K562 (cell line): Measurements from ENCODE around the gene SCN1B. TPM values are rescaled to one million over a fixed set of nuclear protein-coding genes. Genes with fewer than 3 reads are reported as not detected.

Experiments
- MTF1 ChIP-seq: fragments of 250-450 bp; sonication (Bioruptor Pico); IDR thresholded peaks from 2 replicates; pipeline ENCODE4 v1.9.0; 2021; ENCODE audit warnings: moderate library complexity, mild to moderate bottlenecking, inconsistent platforms, borderline replicate concordance
- RFX5 ChIP-seq: IDR thresholded peaks from 2 replicates; pipeline ENCODE4 v1.6.1; 2011; ENCODE audit warnings: low read depth, mild to moderate bottlenecking, improper control_type of control experiment, low read length
- ZNF444 ChIP-seq: fragments of 250-450 bp; sonication (Bioruptor Pico); IDR thresholded peaks from 2 replicates; pipeline ENCODE4 v1.4.0; 2020; ENCODE audit warnings: mild to moderate bottlenecking, moderate library complexity
- polyA plus RNA-seq, 8 experiments: library from polyadenylated mRNA; depleted of rRNA in 4 of 8; stranded (reverse) in 5 of 8; unstranded in 3 of 8; fragments of >200 nt; fragmentation: Nextera tagmentation in 2 of 8; fragmentation: Illumina TruSeq in 1 of 8; extraction: Ambion mirVana in 2 of 8; extraction: Trizol in 1 of 8; gene quantifications; 2 replicates each; pipeline versions ENCODE4 v1.2.1 to v1.2.3, GENCODE V29; 2011 to 2014; ENCODE audit warnings: inconsistent platforms in 1 of 8, missing spikeins in 1 of 8
- total RNA-seq, 7 experiments: library from RNA; depleted of rRNA in 6 of 7; stranded (reverse); fragments of >200 nt in 6 of 7; fragmentation: Illumina TruSeq in 2 of 7; extraction: Trizol in 2 of 7; gene quantifications; 2 replicates each; pipeline versions ENCODE4 v1.2.1 to v1.2.3, GENCODE V29; 2011 to 2021; ENCODE audit warnings: low replicate concordance in 1 of 7
- TF ChIP-seq, protein P1 (sequence below): fragments of 450-650 bp; IDR thresholded peaks from 2 replicates; pipeline ENCODE4 v1.6.1; 2016; ENCODE audit warnings: low read depth
- TF ChIP-seq, protein P2 (sequence below): IDR thresholded peaks from 3 replicates; pipeline ENCODE4 v1.6.1; 2011; ENCODE audit warnings: borderline replicate concordance, mild to moderate bottlenecking, moderate library complexity; ENCODE audit not compliant: insufficient read length; ENCODE audit errors: extremely low read depth
- TF ChIP-seq, protein P3 (sequence below), 2 experiments: fragments of 450-650 bp; formaldehyde crosslinking in 1 of 2; IDR thresholded peaks; 2 replicates each; pipeline versions ENCODE4 v1.4.0 to v1.6.1; 2014 to 2020; ENCODE audit warnings: mild to moderate bottlenecking in 2 of 2, borderline replicate concordance in 1 of 2, low read depth in 1 of 2

SCN1B gene
- total and polyA plus RNA-seq, 9 of the 15 experiments (the other 6 are each of a cell fraction or from before 2014, with no cell fraction given): 0.03 to 2.5 (median 0.91) TPM

- TF ChIP-seq, protein P1, sequence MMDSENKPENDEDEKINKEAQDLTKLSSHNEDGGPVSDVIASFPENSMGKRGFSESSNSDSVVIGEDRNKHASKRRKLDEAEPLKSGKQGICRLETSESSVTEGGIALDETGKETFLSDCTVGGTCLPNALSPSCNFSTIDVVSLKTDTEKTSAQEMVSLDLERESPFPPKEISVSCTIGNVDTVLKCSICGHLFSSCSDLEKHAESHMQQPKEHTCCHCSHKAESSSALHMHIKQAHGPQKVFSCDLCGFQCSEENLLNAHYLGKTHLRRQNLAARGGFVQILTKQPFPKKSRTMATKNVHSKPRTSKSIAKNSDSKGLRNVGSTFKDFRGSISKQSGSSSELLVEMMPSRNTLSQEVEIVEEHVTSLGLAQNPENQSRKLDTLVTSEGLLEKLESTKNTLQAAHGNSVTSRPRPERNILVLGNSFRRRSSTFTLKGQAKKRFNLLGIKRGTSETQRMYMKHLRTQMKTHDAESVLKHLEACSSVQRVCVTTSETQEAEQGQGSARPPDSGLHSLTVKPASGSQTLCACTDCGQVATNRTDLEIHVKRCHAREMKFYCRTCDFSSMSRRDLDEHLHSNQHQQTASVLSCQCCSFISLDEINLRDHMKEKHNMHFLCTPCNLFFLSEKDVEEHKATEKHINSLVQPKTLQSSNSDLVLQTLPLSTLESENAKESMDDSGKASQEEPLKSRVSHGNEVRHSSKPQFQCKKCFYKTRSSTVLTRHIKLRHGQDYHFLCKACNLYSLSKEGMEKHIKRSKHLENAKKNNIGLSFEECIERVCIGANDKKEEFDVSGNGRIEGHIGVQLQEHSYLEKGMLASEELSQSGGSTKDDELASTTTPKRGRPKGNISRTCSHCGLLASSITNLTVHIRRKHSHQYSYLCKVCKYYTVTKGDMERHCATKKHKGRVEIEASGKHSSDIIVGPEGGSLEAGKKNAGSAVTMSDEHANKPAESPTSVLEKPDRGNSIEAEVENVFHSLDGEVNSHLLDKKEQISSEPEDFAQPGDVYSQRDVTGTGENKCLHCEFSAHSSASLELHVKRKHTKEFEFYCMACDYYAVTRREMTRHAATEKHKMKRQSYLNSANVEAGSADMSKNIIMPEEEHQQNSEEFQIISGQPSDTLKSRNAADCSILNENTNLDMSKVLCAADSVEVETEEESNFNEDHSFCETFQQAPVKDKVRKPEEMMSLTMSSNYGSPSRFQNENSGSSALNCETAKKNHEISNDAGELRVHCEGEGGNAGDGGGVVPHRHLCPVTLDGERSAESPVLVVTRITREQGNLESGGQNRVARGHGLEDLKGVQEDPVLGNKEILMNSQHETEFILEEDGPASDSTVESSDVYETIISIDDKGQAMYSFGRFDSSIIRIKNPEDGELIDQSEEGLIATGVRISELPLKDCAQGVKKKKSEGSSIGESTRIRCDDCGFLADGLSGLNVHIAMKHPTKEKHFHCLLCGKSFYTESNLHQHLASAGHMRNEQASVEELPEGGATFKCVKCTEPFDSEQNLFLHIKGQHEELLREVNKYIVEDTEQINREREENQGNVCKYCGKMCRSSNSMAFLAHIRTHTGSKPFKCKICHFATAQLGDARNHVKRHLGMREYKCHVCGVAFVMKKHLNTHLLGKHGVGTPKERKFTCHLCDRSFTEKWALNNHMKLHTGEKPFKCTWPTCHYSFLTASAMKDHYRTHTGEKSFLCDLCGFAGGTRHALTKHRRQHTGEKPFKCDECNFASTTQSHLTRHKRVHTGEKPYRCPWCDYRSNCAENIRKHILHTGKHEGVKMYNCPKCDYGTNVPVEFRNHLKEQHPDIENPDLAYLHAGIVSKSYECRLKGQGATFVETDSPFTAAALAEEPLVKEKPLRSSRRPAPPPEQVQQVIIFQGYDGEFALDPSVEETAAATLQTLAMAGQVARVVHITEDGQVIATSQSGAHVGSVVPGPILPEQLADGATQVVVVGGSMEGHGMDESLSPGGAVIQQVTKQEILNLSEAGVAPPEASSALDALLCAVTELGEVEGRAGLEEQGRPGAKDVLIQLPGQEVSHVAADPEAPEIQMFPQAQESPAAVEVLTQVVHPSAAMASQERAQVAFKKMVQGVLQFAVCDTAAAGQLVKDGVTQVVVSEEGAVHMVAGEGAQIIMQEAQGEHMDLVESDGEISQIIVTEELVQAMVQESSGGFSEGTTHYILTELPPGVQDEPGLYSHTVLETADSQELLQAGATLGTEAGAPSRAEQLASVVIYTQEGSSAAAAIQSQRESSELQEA: no peak
- TF ChIP-seq RFX5: no peak
- no peak for TF ChIP-seq MTF1 (CRISPR knock-in tag)
- no peak for TF ChIP-seq ZNF444 (CRISPR knock-in tag)
- TF ChIP-seq, protein P2, sequence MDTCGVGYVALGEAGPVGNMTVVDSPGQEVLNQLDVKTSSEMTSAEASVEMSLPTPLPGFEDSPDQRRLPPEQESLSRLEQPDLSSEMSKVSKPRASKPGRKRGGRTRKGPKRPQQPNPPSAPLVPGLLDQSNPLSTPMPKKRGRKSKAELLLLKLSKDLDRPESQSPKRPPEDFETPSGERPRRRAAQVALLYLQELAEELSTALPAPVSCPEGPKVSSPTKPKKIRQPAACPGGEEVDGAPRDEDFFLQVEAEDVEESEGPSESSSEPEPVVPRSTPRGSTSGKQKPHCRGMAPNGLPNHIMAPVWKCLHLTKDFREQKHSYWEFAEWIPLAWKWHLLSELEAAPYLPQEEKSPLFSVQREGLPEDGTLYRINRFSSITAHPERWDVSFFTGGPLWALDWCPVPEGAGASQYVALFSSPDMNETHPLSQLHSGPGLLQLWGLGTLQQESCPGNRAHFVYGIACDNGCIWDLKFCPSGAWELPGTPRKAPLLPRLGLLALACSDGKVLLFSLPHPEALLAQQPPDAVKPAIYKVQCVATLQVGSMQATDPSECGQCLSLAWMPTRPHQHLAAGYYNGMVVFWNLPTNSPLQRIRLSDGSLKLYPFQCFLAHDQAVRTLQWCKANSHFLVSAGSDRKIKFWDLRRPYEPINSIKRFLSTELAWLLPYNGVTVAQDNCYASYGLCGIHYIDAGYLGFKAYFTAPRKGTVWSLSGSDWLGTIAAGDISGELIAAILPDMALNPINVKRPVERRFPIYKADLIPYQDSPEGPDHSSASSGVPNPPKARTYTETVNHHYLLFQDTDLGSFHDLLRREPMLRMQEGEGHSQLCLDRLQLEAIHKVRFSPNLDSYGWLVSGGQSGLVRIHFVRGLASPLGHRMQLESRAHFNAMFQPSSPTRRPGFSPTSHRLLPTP: no peak
- TF ChIP-seq, protein P3, sequence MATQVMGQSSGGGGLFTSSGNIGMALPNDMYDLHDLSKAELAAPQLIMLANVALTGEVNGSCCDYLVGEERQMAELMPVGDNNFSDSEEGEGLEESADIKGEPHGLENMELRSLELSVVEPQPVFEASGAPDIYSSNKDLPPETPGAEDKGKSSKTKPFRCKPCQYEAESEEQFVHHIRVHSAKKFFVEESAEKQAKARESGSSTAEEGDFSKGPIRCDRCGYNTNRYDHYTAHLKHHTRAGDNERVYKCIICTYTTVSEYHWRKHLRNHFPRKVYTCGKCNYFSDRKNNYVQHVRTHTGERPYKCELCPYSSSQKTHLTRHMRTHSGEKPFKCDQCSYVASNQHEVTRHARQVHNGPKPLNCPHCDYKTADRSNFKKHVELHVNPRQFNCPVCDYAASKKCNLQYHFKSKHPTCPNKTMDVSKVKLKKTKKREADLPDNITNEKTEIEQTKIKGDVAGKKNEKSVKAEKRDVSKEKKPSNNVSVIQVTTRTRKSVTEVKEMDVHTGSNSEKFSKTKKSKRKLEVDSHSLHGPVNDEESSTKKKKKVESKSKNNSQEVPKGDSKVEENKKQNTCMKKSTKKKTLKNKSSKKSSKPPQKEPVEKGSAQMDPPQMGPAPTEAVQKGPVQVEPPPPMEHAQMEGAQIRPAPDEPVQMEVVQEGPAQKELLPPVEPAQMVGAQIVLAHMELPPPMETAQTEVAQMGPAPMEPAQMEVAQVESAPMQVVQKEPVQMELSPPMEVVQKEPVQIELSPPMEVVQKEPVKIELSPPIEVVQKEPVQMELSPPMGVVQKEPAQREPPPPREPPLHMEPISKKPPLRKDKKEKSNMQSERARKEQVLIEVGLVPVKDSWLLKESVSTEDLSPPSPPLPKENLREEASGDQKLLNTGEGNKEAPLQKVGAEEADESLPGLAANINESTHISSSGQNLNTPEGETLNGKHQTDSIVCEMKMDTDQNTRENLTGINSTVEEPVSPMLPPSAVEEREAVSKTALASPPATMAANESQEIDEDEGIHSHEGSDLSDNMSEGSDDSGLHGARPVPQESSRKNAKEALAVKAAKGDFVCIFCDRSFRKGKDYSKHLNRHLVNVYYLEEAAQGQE (IDR thresholded peaks at IDR 0.05; ENCODE audit: borderline replicate concordance): peak; percentile 40; the same call in 1 of the 2 replicates
- TF ChIP-seq, protein P3 (CRISPR knock-in tag; IDR thresholded peaks at IDR 0.05; ENCODE audit: low read depth): no peak
These were observed 25.5 kb downstream of the SCN1B start (continued) for GRCh38 chr19:35055715-35056179.
